HG03469 (cell line): ENCODE data around the gene DROSHA.
"Not testable (repeated sequence)": the region's sequence is repeated elsewhere in the genome, so short reads cannot be mapped to it uniquely, and the experiment has no call there.

ENCODE experiments used
- ATAC-seq: cut with Tn5 transposase; IDR thresholded peaks from one replicate; pipeline ENCODE4 v1.9.1; 2021; ENCODE audit warnings: mild to moderate bottlenecking, moderate library complexity, moderate number of reproducible peaks; ENCODE audit not compliant: unreplicated experiment

The DROSHA gene

DNA sequence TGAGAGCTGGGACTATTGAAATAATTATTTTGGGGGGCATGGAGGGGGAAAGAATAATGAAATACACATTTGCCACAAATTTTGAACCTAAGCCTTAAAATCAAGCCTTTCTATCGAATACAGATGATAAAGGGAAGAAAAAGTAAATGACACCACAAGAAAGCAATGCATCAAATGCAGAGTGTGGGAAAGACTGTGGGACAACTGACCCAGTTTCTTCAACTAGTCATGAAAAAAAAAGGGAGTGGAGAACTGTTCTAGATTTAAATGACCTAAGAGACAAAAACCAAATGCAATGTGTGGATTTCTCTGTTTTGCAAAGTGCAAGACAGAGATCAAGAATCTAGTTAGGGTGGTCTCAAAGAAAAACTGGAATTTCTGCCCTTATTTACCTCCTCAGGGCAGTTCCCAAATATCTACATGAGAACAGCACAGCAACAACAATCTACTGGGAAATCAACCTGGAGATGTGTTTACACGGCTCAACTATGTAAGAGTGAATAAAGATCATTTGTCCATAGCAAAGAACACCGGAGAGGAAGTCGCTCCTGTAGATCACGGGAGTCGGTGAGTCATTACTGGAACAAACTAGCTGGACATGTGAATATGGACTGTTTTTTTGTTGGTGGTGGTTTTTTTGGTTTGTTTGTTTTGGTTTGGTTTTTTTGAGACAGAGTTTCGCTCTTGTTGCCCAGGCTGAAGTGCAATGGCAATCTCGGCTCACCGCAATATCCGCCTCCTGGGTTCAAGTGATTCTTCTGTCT is 145.9 kb downstream of the DROSHA start:
- ATAC-seq, result no peak

DNA sequence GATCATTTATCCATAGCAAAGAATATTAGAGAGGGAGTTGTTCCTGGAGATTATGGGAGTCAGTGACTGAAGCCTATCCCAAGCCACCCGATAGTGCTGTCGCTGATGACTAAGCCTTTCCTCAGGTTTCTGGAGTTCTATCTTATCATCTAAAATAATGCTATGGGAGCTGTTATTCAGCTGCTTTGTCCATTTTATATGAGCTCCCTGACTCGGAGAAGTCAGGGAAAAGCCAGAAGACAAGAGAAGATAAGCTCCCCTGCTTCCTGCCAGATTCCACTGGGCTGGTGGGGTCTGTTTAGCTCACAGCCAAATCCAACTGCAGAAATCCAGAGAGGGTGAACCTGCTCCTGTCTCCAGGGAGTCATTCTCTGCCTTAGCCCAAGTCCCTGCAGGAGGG is 148.2 kb downstream of the DROSHA start:
- ATAC-seq, result no peak

DNA sequence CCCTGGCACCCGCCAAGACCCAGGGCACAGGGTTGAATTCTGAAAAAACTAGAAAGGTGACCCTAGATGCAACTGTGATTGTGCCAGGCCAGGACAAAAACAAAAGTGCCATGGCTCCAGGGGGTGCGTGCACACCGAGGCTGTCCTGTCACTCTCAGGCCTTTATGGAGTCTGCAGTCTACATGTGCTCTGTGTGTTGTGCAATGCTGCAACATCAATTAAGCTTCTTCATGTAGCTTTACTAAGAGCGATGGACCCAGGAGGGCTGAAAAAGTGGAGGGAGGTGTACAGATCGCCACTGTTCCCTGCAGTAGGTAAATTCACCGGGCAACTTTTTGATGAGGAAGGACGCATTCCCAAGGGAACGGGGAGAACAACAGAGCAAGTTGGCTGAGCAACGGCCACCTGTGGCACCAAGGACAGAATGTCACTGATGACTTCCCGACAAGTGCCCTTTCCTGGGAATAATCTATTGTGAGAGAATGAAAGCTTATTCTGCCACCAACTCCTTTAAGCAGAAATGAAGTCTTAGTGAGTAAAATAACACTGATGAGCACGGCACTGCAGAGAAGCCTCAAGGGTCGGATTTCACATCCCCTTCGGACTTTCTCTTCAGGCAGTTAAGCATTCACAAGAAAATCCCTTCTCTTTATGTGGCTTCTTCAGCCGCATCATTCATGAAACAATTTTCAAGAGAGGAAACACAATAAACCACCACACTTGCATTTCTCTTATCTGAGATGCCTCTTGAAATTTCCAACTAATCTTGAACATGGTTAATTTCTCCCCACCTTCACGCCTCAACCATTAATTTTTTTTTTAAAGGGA is 149.6 kb downstream of the DROSHA start:
- ATAC-seq, result peak; percentile 65

DNA sequence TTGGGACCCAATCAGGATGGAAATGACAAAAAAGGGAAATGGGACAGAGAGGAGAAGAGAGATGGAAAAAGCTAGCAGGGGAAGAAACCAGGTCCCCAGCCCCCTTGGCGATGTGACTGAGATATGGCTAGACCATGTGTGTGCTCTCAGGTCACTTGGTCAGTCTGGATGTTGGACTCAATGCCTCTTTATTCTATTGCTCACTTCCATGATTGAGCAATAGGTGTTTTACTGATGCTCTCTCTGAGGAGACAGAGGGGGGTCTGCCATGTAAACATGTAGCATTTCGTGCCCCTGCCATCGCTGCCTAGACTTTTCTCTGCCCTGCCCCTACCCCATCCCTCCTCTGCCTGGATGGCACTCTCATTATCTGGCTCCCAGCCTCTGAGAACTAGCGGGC is 150.6 kb downstream of the DROSHA start:
- ATAC-seq, result no peak

DNA sequence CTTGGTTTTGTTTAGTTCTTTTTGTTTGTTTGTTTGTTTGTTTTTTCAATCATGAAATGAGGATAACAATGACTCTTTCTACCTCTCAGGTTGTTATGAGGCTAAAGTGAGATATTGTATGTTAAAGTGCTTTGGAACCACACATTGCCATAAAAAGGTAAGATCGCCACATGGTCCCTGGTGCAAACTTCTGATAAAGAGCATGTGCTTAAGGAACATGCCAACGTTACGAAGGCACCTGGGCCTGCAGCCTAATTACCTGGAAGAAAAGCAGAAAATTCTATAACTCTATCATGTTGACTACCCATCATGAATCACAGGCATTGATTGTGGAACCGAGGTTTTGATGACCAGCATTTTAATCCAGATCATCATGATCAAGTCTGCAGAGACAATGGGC is 151.8 kb downstream of the DROSHA start:
- no peak for ATAC-seq

DNA sequence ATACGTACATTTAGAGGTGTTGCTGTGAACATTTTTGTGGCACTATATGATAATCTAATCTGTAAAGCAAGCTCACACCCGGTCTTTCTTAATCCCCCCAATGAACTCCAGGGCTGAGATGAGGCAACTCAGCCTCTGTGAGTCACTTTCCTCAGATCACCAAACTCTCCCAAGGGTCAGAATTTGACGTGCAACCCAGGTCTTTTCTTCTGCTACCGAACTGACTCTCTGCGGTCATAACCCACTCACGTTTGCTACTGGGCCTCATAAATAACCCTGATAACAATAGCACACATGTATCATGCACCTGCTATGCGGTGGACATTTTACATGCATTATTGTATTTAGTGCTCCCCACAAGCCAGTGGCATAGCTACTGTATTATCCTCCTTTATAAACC is 153.1 kb downstream of the DROSHA start:
- ATAC-seq, result no peak

DNA sequence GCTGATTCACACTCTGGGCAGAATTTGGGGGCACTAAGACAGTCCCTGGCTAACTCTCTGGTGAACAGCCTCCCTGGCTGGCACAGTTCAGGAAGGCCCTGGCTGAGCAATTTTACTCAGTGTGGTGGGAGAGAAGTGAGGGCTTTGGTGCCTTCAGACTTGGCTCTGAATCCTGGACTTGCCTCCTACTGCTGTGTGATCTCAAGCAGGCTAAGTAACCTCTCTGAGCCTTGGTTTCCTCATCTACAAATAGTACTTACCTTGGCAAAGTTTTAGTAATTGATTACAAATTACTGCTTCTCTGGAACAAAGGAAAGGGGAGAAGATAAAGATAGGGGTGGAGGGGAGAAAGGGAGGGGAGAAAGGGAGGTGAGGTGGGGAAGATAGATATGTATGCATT is 153.8 kb downstream of the DROSHA start:
- ATAC-seq, result no peak

DNA sequence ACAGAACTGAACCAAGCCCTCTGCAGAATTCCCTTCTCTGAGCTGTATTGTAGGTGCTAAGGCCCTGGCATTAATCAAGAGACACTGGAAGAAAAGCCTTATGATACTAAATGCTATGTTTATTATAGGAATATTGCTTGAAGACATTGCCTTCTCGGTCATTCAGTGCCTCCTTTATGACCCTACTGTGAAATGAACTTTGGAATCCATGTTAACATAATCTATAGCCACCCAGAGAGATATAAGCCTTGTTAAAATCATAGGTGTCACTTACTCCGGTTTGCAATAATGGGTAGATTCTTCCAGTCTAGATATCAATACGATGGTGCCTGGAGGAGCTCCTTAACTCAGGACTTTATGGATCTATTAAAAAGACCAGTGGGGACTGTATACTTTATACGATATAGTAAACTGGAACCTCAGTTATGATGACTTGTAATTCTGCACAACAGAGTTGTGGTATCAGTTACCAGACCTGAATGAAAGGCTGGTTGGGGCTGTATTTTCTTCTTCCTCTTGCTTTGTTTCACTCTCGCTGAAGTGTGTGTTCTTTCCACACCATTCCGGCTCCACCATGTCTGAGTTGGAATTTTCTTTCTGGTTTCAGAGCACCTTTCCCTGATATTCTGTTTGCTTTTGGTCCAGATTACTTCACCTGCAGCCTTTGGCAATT is 154.5 kb downstream of the DROSHA start:
- ATAC-seq, result no peak

DNA sequence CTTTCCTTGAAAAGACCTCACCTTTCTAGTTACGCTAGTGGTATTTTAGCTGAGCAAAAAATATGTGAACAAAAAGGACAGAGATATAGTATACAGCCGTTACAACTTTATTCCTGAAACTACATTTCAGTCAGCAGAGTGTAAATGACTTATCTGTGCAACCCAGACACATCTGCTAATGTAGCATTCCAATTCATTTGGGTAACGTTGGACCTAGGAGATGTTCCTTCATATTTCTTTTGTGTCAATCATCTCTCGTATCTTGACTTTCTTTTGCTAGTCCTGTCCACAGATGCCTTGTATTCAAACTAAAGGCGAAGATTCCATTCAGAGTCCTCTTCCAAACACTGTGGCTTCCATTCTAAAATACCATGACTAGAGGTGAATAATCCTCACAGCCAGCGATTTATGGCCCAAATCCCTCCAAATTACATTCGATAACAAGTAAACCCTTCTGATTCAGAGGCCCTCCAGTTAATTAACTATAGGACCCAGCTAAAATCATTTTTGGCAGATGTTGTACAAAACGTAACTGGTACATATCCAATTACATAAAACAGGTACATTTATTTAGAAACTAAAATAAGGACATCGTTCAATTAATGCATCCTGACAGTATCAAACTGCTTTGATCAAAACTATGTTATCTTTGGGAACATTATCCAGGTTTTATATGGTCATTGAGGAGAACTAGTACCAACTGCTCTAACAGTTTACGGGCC is 155.7 kb downstream of the DROSHA start:
- no peak for ATAC-seq

DNA sequence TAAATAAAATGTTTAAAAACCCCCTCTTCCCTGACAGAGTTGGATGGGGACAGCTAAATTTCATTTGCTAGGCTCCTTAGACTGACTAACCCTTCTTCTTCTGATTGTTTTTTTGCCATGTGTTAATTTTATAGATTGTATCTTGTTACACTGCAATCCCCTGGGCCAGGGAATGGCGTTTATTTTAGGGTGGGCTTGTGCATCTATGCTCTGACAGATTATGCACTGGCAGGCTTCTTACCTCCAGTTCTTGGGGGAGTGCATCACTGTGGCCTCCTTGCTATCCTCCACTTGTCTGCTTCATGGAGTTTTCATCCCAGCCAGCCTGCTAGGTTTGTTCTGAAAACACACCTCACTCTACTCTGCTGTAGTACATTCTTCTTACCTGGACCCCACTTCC is 159.8 kb downstream of the DROSHA start:
- ATAC-seq, result no peak

DNA sequence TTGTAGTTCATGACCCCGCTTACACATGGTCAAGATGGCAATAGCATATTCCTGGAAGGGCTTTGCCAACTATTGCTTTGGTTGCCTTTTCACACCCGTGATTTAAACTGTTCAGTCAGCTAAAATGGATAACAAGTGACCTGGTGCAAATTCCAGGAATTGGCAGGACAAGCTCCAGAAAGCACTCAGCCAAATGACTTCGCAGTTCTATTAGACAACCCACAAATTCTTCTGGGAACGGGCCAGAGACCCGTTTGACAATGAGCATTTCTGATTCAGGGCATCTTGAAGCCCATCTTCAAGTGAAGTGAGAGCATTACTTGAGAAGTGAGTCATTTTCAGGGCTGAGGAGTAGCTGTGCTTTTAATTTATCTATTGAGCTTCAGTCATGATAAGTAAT is 165.0 kb downstream of the DROSHA start:
- no peak for ATAC-seq

DNA sequence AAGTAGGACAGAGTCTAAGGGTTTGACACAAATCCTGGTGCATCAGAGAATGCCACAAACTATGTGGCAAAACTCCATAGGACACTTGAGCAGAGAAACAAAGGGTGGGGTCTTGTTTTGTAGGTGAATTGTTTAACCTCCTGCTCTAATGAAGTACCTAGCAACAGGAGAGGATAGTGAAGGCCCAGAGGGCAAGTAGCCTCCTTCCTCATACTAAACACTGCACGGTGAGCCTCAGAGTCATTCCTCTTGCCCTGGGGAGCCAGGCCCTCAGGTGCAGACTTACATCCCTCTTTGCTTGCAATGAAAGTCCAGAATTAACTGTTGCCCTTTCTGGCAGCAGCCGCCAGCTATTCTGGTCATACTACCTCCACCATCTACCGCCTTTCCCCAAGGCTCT is 166.1 kb downstream of the DROSHA start:
- no peak for ATAC-seq

DNA sequence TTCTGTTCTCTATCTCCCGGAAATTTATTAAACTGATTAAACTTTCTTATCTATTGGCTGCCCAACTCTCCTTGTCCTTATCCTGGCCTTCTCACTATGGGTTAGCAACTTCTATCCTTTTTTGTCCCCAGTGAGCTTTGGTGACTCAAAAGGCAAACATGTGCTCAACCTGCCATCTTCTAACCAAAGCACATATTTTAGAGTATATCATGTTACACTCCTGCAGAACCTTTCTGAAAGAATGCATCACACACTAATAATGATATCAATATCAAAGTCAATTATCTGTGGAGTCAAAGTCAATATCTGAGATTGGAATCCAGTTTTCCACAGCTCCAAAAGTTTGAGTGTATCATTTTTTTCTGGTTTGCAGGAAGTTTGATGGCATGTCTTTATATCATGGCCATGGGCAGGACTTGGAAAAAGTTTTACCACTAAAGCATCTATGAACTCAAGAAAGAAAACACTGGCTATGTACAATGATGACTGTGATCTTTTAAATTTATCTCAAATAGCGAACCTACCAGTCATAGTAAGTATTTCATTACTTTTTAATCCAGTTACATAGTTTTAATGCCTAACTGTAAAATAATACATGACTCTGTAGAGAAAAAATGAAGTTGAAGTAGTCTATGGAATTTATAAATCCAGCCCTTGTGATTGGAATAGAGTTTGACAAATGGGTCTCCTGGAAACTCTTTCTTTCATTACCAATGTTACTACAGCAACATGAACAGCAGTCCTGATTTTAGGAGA is 166.8 kb downstream of the DROSHA start:
- ATAC-seq, result no peak

DNA sequence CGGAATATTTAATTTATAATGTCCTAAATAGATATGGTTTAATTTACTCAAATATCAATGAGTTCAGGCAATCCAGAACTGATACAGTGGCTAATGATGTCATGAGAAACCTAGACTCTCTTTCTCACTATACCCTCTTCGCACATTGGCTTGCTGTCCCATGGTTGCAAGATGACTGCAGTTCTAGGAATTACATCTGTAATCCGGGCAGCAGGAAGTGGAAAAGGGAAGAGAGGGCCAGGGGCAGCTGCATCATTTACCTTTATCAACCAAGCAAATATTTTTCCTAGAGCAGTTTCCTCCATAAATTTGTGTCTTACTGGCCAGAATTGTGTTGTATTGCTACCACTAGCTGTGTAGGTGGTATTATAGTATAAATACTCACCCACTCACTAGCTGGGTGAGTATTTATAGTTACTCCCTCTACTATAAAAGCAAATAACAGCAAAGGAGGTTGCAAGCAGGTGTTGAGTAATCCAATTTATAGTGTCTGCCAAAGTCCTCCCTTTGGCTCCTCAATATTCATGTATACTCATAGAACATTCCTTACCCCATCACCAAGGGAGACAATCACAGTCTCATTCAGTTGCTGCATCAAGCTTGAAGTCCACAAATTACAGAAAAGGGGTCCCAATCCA is 168.8 kb downstream of the DROSHA start:
- ATAC-seq, result no peak

DNA sequence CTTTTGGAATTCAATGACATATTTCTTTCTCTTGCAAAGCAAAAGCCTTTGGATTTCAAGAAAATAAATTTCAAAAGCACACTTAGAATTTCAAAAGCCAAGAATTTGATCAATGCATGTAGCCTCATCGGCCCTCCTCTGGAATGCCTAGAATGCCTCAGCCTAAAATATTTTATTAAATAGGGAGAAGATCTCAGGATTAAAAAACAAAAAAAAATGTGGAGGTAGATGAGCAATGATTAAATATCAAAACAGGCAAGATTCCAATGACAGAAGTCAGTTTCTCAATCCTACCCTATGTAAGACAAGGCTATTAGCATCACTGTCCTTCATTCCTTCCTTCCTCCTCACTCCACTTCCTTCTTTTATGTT is 169.4 kb downstream of the DROSHA start:
- ATAC-seq, result no peak

DNA sequence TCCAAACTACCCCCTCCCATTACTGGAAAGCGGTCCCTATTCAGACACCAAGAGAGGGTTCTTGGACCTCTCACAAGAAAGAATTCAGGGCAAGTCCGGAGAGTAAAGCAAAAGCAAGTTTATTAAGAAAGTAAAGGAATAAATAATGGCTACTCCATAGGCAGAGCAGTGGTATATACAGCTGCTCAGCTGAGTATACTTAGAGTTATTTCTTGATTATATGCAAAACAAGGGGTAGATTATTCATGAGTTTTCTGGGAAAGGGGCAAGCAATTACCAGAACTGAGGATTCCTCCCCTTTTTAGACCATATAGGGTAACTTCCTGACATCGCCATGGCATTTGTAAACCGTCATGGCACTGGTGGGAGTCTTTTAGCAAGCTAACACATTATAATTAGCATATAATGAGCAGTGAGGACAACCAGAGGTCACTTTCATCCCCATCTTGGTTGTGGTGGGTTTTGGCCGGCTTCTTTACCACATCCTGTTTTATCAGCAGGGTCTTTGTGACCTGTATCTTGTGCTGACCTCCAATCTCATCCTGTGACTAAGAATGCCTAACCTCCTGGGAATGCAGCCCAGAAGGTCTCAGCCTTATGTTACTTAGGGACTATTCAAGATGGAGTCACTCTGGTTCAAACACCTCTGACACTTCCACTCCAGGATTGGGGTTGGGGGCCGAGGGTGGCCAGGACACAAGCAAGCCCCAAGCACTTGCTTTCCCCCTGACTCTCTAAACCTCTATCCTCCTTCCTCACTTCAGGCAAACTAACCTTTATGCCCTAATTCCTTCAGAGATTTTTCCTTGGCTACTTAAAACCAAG is 170.0 kb downstream of the DROSHA start:
- ATAC-seq, result not testable (repeated sequence)

DNA sequence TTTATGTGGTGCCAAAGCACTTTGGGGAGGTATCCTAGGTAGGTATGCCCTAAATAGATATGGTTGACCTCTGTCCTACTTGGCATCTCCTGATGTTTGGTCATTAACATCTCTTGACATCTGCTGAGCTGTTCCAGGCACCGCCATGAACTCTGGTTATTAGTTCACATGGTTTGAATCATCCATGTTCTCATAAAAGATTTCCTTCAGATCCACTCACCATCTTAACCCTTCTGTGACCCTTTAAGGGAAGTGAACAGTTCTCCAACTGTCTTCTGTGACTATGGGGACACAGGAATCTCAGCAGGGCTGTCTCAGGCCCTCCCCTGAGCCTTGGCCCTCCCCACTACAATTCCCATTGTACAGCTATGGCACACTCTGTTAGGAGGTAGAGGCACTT is 170.7 kb downstream of the DROSHA start:
- ATAC-seq, result no peak

DNA sequence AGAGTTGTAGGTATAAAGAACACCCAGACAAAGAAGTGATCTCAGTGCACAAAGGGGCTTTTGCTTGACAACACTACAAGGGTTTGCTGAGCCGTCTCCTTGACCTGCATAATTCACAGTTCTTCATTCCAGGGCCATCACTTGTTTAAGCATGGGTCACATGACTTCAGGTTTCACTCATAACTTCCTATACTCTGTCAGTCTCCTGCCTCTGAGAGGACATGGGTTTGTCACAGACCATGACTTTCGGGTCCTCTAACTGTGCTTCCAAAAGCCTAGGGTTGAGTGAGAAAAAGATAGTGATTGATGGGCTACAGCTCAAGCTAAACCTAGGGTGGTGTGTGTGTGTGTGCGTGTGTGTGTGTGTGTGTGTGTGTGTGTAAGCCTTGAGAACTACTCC is 172.1 kb downstream of the DROSHA start:
- no peak for ATAC-seq

DNA sequence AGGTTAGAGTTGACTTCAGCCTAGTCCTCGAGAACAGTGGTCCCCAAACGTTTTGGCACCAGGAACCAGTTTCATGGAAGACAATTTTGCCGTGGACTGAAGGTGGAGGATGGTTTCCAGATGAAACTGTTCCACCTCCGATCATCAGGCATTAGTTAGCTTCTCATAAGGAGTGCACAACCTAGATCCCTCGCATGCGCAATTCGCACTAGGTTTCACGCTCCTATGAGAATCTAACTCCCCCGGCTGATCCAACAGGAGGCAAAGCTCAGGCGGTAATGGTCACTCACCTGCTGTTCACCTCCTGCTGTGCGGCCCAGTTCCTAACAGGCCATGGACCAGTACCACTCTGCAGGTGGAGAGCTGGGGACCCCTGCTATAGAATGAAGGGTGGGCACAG is 174.9 kb downstream of the DROSHA start:
- no peak for ATAC-seq
